Measurements from ENCODE around the gene WSB1.
"Not testable (repeated sequence)": the region's sequence is repeated elsewhere in the genome, so short reads cannot be mapped to it uniquely, and the experiment has no call there.

The WSB1 gene

DNA sequence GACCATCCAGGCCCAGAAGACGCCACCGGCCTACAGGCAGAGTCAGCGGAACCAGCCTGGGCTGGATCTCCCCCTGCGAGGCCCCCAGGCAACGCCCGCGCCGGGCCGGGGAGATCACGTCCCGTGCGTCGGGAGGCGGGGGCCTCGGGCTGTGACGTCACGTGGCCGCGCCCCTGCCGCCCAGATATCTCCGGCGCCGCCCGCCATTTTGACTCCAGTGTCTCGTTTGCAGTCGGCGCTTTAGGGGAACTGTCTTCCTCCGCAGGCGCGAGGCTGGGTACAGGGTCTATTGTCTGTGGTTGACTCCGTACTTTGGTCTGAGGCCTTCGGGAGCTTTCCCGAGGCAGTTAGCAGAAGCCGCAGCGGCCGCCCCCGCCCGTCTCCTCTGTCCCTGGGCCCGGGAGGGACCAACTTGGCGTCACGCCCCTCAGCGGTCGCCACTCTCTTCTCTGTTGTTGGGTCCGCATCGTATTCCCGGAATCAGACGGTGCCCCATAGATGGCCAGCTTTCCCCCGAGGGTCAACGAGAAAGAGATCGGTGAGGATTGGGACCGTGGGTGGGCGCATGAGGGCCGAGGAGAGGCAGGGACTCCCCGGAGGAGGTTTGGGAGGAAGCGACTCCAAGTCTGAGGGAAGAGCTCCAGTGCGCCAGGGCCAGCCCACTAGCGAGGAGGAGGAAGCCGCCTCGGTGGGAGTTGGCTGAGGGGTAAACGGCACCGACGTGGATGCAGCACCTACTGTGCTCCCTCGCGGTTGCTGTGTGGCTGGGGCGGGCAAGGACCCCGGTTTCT is at the start of gene WSB1:
TSS of gene WSB1 (plus strand) at position 217 of the 791 bp plus-strand sequence. CDS start at position 499, 282 bp downstream.
- peak; percentile 91 for DNase-seq

DNA sequence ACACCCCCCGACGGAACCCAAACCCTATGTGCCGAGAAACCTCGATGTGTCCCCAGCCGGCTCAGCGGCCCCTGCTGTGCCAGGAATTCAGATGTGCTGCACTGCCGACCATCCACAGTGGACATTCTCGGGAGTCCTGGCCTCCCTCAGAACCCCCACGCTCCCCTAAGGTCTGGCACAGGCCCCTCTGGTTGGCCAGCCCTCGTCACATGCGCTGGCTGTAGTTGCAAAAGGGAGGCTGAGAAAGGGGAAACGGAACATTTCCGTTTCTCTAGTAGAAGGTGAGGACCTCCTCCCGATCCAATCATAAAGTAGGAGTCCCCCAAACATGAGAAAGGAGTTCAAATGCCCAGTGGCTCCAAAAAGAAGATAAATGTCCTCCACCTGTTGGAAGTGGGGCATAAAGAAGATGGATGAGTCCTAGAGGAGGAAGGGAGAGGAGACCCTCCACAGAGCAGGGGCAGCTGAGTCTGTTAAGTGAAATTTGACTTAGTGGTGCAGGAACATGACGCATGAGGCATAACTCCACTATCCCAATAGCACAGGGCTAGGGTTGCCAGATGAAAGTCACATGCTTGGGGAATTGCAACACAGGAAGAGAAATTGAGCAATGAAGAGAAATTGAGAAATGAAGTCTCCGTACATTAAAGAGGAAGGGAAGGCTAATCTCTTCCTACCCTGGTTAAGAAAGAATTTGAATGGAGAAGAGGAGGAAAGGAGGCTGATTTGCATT is 49.3 kb upstream of the WSB1 start:
- peak; percentile 92 for DNase-seq

DNA sequence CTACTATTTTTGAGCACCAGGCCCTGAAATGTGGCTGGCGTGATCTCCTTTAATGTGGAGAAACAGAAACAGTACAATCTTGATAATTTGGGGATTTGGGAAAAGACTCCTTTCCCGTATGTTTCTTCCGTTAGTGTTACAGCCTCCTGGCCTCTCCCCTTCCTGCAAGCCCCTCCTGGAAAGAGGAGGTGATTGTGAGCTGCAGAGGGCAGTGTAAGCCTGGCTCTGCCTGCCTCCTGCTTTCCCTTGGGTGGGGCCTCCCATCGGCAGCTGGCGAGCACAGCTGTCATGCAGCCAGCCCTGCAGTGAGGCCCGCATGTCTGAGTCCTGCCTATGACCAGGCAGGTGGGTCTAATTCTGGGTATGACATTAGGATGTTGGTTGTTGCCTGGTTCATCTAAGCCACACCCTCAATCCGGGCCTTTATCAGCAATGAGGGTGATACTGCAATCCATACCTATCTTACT is 48.7 kb upstream of the WSB1 start:
- peak; percentile 78 for DNase-seq

DNA sequence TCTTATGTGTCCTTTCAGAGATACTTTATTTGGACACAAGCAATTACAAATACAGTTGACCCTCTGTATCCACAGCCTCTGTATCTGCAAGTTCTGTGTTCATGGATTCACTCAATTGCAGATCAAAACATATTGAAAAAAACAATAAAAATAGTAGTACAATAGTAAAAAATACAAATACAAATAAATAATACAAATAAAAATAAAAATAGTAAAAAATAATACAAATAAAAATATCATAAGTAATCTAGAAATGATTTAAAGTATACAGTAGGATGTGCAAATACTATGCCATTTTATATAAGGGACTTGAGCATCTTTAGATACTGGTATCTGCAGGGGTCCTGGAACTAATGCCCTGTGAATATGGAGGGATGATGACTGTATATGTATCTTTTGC is 47.4 kb upstream of the WSB1 start:
- no peak for DNase-seq

DNA sequence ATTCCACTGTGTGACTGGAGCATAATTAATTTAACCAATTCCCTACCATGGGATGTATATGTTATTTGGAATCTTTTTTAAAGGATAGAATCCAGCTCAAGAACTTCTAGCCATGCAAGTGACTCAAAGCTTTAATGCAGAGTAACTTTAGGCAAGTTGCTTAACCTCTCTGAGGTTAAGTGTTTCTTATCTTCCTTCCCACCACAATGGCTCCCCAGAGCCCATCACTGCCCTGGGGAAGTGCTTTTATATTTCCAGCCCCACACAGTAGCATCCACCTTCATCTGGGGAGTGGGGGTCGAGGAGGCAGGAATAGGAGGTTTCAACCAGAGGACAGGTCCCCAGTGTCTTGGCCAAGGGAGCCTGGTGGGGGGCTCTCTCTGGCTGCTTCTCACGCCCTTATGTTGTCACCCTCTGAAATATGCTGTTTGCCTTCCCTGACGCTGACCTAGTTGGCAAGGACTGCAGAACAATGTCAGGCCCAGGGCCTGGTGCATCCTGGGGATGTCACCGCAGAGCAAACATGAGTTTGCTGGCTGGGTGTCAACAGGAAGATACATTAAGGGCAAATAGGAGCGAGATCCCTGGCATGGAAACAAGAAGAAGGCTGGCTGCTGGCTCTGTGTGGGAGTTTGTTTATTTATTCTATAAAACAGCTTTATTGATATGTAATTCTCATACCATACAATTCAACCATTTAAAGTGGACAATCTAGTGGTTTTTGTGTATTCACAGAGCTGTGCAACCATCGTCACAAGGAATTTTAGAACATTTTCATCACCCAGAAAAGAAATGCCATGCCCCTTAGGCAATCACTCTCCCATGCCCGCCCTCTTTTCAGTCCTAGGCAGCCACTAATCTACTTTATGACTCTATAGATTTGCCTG is 46.6 kb upstream of the WSB1 start:
- peak; percentile 5 for DNase-seq

- no peak for DNase-seq
These were observed 46.0 kb upstream of the WSB1 start for GRCh38 chr17:27247958-27248342.

- peak; percentile 10 for DNase-seq
These were observed 43.1 kb upstream of the WSB1 start for GRCh38 chr17:27250791-27251190.

DNA sequence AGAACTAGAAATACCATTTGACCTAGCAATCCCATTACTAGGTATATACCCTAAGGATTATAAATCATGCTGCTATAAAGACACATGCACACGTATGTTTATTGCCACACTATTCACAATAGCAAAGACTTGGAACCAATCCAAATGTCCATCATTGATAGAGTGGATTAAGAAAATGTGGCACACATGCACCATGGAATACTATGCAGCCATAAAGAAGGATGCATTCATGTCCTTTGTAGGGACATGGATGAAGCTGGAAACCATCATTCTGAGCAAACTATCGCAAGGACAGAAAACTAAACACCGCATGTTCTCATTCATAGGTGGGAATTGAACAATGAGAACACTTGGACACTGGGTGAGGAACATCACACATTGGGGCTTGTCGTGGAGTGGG is 39.1 kb upstream of the WSB1 start:
- not testable (repeated sequence) for DNase-seq

- peak; percentile 65 for DNase-seq
These were observed 37.5 kb upstream of the WSB1 start for GRCh38 chr17:27256225-27257030.

- DNase-seq: no peak
These were observed 36.9 kb upstream of the WSB1 start for GRCh38 chr17:27257031-27257357.

- DNase-seq: no peak
These were observed 34.6 kb upstream of the WSB1 start for GRCh38 chr17:27259356-27259755.

- DNase-seq: no peak
These were observed 30.5 kb upstream of the WSB1 start for GRCh38 chr17:27263386-27263785.

DNA sequence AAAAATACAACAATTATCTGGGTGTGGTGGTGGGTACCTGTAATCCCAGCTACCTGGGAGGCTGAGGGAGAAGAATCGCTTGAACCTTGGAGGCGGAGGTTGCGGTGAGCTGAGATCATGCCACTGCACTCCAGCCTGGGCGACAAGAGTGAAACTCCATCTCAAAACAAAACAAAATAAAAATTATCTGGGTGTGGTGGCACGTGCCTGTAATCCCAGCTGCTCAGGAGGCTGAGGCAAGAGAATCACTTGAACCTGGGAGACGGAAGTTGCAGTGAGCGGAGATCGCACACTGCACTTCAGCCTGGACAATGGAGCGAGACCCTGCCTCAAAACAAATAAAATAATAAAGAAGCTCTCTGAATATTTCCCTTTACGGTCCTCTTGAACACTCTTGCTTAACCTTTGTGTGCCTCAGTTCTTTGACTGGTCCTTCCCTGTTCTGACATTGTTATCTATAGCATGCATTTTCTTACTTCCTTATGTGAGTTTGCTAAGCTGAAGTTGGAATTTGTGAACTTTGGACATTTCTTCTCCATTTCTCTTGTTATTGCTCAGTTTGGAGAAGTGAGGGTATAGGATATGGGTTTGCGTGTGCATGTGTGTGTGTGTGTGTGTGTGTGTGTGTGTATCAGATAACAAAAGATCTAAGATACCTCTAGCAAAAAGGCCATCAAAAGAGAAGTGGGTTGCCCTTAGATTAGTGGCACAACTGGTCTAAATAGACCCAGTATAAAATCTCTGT is 29.7 kb upstream of the WSB1 start:
- DNase-seq: no peak

DNA sequence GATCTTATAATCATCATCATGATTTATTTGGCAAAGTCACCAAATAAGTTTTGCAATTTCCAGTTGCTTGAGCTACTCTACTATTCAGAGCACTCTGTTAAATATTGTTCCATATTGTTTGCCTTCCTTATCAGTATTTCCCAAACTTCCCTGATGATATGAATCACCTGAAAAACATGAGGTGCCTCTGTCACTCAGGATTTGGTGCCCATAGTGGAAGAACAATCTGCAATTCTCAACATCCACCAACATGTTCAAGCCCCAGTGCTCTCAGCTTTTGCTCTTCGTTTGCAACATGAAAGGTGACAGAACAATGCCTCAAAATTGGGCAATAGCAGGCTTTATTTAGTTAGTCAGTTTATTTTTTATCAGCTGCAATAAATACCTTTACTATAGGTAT is 28.6 kb upstream of the WSB1 start:
- no peak for DNase-seq

DNA sequence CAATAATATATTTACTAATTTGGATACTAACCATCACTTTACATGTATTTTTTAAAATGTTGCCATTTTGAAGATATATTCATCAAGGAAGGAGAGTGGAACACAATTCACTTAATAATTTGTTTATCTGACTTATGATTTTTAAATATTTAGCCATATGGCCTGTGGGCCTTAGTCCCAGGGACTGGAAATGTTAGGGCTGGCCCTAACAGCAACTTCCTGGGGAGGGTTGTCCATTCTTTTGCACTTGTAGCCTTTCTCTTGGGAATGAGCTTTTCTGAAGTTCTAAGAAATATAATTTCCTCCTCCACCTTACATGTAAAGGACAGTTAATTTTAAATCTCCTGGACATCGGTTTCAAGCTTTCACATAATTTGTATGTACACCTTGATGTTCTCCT is 27.7 kb upstream of the WSB1 start:
- DNase-seq: no peak

DNA sequence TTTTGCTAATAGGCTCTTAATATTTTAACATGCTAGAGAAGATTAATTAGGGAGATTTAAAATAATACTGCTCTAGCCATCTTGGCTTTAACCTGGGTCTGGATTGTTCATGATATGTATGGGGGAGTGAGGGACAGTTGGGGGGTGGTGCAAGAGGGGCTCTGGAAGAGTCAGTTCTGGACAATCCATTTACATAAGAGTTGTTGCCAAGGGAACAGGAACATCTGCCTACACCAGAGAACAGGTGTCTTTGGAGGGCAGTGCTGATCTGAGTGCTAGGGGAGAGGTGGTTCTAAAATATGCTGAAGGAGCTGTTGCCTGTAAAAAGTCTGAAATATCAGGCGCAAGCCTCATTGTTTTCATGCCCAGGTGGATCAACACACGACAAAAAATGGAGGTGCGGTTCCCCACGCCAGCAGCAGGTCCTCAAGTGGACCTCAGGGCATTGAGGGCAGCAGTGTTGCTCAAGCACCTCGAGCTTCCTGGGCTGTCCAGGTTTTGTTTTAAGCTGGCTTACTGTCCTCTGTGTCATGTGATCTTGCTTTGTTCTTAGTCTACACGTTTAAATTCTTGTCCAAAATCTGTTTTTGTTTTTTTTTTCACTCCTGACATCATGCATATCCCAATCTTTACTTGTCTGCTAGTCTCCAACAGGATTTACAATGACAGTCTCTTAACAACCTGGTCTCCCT is 25.4 kb upstream of the WSB1 start:
- DNase-seq: no peak

GRCh38 chr17:27269201-27269600 is 24.7 kb upstream of the WSB1 start:
- no peak for DNase-seq

GRCh38 chr17:27269974-27270373 is 23.9 kb upstream of the WSB1 start:
- no peak for DNase-seq

DNA sequence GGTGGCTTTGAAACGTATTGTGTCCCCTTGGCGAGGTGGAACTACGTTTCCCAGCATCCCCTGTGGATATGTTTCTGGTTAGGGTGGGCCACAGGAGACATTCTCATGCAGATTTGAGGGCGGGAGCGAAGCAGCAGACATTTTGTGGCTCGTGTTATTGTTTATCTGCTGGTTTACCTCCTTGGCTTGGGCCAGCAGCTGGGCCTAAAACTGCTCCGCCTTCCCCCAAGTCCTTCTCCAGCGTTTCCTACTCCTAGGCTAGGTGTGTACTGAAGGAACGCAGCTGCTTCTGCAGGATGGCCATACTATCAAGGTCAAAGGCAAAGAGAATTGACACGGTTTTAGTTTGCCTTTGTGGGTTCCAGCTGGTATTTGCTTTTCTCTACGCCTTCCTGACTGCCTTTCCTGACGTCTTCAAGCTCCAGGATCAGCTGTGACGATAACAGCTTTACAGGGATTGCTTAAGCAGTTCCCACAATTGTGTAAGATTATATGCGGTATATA is 17.2 kb upstream of the WSB1 start:
- DNase-seq: no peak

- DNase-seq: not testable (repeated sequence)
These were observed 14.8 kb upstream of the WSB1 start for GRCh38 chr17:27279132-27279531.

GRCh38 chr17:27280527-27280926 is 13.4 kb upstream of the WSB1 start:
- DNase-seq: no peak

All from fibroblast of upper back skin (primary cell).